Stimulated activated CD8-positive, alpha-beta memory T cell treated with anti-CD3 and anti-CD28 coated beads, Interleukin-15, amount 100 ng/mL, for 24 hours (primary cell): ENCODE data around the gene TMEM213.
"Not testable (repeated sequence)": the region's sequence is repeated elsewhere in the genome, so short reads cannot be mapped to it uniquely, and the experiment has no call there.

ENCODE experiments used
- DNase-seq: peaks from one replicate; pipeline ENCODE4 v3.0.0-alpha.2; 2020; ENCODE audit warnings: low read depth

Gene TMEM213

GRCh38 chr7:138797046-138797445 lies 748 bp upstream of the TMEM213 start:
- DNase-seq: not testable (repeated sequence)

GRCh38 chr7:138798836-138799235 lies 1.0 kb downstream of the TMEM213 start:
- DNase-seq: no peak

- no peak for DNase-seq
Measured at GRCh38 chr7:138799336-138800000, 1.7 kb downstream of the TMEM213 start.

DNA sequence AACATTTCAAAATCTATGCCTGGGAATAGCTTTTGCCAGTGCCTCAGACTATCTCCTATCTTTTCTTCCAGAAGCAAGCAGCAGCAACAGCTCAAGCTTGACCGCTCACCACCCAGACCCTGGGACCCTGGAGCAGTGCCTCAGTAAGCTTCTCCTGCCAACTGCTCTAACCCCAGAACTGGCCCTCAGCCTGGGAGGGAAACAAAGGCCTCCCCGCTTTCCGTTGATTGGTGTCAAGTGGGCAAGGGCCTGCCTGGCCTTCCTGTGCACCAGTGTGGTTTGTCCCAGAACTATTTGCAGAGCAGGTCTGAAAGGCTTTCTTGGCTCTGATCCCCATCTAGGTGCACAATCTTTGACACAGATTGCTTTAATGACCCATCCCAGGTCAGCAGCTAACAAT lies 3.5 kb downstream of the TMEM213 start:
- DNase-seq: no peak

DNA sequence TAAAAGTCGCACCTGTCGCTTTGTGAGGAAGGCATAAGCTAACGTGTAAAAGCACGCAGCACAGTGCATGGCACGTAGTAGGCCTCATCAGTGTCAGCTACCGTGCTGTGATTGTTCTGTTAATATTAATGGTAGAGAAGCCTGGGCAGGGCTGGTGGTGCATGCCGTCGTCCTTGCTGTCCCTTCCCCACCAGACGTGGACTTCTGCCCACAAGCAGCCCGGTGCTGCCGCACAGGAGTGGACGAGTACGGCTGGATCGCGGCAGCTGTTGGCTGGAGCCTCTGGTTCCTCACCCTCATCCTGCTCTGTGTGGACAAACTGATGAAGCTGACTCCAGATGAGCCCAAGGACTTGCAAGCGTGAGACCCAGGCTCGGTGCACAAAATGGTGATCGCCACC lies 4.9 kb downstream of the TMEM213 start:
- no peak for DNase-seq

- no peak for DNase-seq
Measured at GRCh38 chr7:138804618-138805017, 6.8 kb downstream of the TMEM213 start.

DNA sequence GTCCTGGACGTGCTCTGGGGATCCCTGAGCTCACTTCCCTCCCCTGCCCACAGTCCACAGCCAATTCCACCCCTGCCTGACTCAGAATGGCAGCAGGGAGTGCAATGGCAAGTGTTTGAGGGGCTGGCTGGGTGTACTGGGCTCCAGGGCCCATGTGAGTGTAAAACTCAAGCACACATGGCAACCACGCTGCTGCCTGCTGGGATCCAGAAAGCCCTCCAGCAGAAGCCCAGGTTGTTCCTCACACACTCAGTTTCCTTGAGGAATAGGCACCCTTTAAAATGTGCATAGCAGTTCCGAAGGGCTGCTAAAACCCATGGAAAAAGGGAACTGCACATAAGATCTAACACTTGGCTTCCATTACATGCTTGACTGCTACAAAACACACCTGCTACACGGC lies 11.6 kb downstream of the TMEM213 start:
- no peak for DNase-seq

DNA sequence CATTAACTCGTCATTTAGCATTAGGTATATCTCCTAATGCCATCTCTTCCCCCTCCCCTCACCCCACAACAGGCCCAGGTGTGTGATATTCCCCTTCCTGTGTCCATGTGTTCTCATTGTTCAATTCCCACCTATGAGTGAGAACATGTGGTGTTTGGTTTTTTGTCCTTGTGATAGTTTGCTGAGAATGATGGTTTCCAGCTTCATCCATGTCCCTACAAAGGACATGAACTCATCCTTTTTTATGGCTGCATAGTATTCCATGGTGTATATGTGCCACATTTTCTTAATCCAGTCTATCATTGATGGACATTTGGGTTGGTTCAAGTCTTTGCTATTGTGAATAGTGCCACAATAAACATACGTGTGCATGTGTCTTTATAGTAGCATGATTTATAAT lies 13.5 kb downstream of the TMEM213 start:
- DNase-seq: not testable (repeated sequence)

DNA sequence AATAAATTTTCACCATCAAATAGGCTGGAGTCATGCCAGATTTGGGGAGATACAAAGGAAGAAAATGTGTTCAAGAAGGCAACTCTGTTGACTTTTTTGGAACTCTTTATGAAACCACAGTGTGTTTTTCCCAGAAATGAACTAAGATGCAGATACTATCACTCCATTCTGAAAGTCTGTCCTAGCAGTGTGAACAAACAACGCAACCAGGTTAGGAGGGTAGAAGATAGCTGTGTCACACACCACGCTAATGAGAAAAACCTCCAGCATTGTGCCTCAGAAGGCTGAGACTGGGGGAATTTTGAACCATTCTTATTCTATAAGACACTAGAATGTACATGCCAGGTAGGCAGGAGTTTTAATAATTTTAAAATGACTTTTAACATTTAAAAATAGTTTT lies 16.2 kb downstream of the TMEM213 start:
- DNase-seq: no peak

DNA sequence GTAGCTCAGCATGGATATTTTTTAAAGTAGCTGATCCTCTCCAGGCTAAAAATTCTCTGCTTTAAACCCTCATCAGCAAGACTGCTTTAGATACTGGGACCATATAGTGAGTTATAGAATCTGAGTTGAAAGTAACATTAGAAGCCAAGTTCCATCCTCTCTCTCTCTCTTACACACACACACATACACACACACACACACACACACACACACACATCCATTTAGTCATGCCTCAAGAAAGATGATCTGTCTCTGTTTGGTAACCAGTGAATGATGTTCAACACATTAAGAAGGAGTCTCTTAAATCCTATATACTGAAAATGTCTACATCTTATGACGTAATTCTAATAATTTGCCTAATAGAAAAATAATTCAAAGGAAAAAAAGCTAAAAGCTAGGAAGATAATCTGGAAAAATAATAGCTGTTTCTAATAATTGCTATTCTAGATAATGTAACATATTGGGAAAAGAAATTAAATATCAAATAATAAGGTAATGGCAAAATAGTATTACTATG lies 17.1 kb downstream of the TMEM213 start:
- no peak for DNase-seq

DNA sequence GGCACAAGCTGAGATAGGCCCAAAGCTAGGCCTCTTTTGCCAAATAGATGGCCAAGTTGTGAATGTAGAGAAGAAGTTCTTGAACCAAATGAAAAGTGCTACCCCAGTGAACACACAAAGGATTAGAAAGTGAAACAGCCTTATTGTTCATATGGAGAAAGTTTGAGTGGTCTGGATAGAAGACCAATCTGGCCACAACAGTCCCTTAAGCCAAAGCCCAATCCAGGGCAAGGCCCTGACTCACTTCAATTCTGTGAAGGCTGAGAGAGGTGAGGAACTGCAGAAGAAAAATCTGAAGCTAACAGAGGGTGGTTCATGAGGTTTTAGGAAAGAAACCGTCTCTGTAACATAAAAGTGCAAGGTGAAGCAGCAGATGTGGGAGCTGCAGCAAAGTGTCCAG lies 18.9 kb downstream of the TMEM213 start:
- DNase-seq: no peak

DNA sequence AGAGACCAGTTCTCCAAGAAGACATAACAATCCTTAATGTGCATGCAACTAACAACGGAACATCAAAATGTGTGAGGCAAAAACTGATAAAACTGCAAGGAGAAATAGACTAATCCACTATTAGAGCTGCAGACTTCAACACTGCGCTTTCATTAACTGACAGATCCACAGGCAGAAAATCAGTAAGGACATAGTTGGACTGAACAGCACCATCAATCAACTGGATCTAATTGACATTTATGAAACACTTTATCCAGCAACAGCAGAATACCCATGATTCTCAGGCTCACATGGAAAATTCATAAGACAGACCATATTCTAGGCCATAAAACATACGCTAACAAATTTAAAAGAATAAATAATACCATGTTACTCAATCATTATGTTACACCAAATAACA lies 21.8 kb downstream of the TMEM213 start:
- DNase-seq: no peak

- DNase-seq: no peak
Measured at GRCh38 chr7:138821912-138822311, 24.1 kb downstream of the TMEM213 start.

DNA sequence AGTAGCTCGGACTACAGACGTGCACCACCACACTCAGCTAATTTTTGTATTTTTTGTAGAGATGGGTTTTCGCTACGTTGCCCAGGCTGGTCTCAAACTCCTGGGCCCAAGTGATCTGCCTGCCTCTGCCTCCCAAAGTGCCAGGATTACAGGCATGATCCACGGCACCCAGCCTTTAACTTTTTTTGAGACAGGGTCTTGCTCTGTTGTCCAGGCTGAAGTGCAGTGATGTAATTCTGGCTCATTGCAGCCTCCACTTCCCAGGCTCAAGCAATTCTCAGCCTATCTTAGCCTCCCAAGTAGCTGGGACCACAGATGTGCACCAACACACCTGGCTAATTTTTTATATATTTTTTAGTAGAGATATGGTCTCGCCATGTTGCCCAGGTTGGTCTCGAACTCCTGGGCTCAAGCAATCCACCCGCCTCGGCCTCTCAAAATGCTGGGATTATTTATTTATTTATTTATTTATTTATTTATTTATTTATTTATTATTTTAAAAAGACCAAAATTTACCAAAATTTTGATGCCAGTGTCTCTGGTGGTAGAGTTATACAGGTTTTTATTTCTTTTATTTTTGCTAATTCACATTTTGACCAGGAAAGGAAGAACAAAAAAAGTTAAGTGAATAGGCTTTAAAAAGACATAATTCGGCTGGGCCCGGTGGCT lies 25.2 kb downstream of the TMEM213 start:
- DNase-seq: no peak

- DNase-seq: no peak
Measured at GRCh38 chr7:138825049-138825721, 27.4 kb downstream of the TMEM213 start.

- DNase-seq: no peak
Measured at GRCh38 chr7:138828302-138828701, 30.5 kb downstream of the TMEM213 start.

GRCh38 chr7:138829335-138829734 lies 31.5 kb downstream of the TMEM213 start:
- DNase-seq: no peak

DNA sequence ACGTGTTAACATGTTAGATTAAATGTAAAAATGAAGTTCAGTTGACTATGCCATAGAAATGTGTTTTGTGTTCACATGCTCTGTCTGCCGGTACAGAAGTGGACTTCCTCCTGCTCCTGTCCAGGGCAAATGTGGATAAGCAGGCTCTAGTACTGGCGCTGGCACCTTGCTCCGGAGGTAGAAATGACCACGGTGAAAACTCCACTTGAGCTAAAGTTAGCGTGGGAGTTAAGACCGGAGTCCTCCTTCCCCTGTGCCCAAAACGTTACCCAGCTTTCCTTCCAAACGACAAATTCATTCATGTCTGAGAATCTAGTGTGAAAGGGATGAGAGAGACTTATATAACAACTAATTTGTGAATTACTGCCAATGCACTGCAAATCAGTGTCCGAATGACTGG lies 35.2 kb downstream of the TMEM213 start:
- DNase-seq: no peak

GRCh38 chr7:138833596-138833995 lies 35.8 kb downstream of the TMEM213 start:
- DNase-seq: no peak

DNA sequence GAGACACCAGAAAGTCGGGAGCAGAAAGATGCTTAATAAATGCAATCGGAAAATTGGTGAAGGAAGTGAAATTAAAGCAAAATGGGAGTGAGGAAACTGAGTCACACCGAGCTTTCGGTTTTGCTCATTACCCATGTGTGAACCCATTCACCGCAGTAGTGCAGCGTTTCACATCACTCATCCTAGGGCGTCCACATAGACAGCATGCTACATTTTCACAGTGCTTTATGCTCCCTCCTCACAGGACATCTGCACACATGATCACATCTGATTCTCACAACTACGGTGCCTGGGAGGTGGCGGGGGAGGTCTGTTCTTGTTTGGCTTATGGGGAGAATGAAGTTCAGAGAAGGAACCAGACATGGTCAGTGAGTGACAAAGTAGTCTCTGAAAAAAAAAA lies 36.8 kb downstream of the TMEM213 start:
- DNase-seq: no peak

GRCh38 chr7:138835087-138835486 lies 37.3 kb downstream of the TMEM213 start:
- no peak for DNase-seq

GRCh38 chr7:138837627-138838026 lies 39.8 kb downstream of the TMEM213 start:
- DNase-seq: no peak

DNA sequence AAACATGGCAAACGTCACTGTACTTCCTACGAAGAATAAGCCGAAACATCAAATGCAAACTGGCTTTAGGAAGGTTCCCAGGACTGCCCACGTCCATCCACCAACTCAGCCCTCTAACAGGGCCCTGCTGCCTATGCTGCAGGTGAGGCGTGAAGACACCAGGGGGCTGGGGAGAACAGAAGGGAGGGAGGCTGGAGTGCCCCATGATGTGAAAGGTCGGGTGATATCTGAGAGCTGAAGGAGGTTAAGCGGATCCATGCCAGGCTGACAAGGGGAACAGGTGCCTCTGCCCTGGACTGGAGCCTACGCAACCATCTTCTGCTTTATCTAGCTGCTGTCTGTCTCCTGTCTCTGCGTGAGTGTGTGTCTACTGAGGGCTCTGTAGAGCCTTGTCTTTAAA lies 40.4 kb downstream of the TMEM213 start:
- no peak for DNase-seq
